MCF 10A (cell line): ENCODE measurements around the gene RABL6. TPM values are rescaled to one million over a fixed set of nuclear protein-coding genes. Genes with fewer than 3 reads are reported as not detected.

ENCODE experiments used
- BruUV-seq: library from RNA; stranded (reverse); fragments of 400-500 nt; replicated peaks from 2 replicates; lab custom pipeline; 2021; lab: Mats Ljungman, UMichigan
- CTCF ChIA-PET: fragments of 300-600 bp; sonication (Branson Sonifier 250); formaldehyde crosslinking; extraction: SDS; loops from one replicate; lab custom pipeline; 2021; ENCODE audit warnings: antibody characterized with exemption, inconsistent platforms; lab: Yijun Ruan, JAX
- POLR2A ChIA-PET: fragments of 300-600, 350-650 bp; sonication (Branson Sonifier 250); formaldehyde crosslinking; extraction: SDS; loops from one replicate; lab custom pipeline; 2020; ENCODE audit warnings: antibody characterized with exemption, inconsistent platforms; lab: Yijun Ruan, JAX
- DNase-seq: peaks from one replicate; pipeline ENCODE4 v3.0.0-alpha.2; 2018; ENCODE audit not compliant: unreplicated experiment
- H3K27ac Mint-ChIP-seq: one replicate; pipeline ENCODE4 v1.8.0; 2022; ENCODE audit warnings: mild to moderate bottlenecking, low read depth, mixed read lengths; ENCODE audit not compliant: unreplicated experiment
- H3K27me3 Mint-ChIP-seq: one replicate; pipeline ENCODE4 v1.8.0; 2022; ENCODE audit warnings: mixed read lengths; ENCODE audit not compliant: insufficient read depth, unreplicated experiment
- H3K36me3 Mint-ChIP-seq: one replicate; pipeline ENCODE4 v1.8.0; 2022; ENCODE audit warnings: mild to moderate bottlenecking, moderate library complexity, mixed read lengths; ENCODE audit not compliant: insufficient read depth, unreplicated experiment
- H3K4me1 Mint-ChIP-seq: one replicate; pipeline ENCODE4 v1.8.0; 2022; ENCODE audit warnings: mixed read lengths; ENCODE audit not compliant: insufficient read depth, unreplicated experiment
- H3K4me3 Mint-ChIP-seq: one replicate; pipeline ENCODE4 v1.8.0; 2022; ENCODE audit warnings: mild to moderate bottlenecking, moderate library complexity, mixed read lengths; ENCODE audit not compliant: unreplicated experiment
- H3K9me3 Mint-ChIP-seq: one replicate; pipeline ENCODE4 v1.8.0; 2022; ENCODE audit warnings: mixed read lengths; ENCODE audit not compliant: unreplicated experiment
- CTCF ChIP-seq: fragments of 200-600 bp; IDR thresholded peaks from one replicate; pipeline ENCODE4 v1.8.0; 2022; ENCODE audit warnings: antibody characterized with exemption, mild to moderate bottlenecking; ENCODE audit not compliant: unreplicated experiment
- intact Hi-C: fragments of 100-400 bp; cut with micrococcal nuclease; formaldehyde crosslinking; loops from 2 replicates; pipeline ENCODE4 v1.14.1; 2022
- total RNA-seq: library from RNA; stranded (reverse); gene quantifications from 2 replicates; pipeline ENCODE4 v1.2.3, GENCODE V29; 2022

RABL6 gene
- total RNA-seq, 1 experiment from 2014 or later, result 77.8 TPM

GRCh38 chr9:136798708-136799078 lies 9.1 kb upstream of the RABL6 start:
- intact Hi-C loops, result no loop called here
- ChIA-PET CTCF (interaction anchor here (1.2 kb wide), 2 partner anchors 15 to 43 kb away, joined by 3 to 5 read pairs; no protein-coding TSS in a partner anchor), POLR2A (interaction anchor here (1.0 to 1.8 kb wide), 2 partner anchors 8 to 11 kb away, joined by 4 read pairs; no protein-coding TSS in a partner anchor)
- no TSS peak for BruUV-seq
- no peak for DNase-seq
- TF ChIP-seq CTCF, result no peak
- Mint-ChIP-seq H3K27me3 (no peaks in the 10 kb centered on the region), H3K27ac (no peak overlapping the region), H3K36me3 (peaks cover 16% of the 10 kb centered on the region), H3K9me3 (no peaks in the 10 kb centered on the region), H3K4me1 (peaks cover 14% of the 10 kb centered on the region), H3K4me3 (no peak overlapping the region)

GRCh38 chr9:136799079-136799853 lies 8.5 kb upstream of the RABL6 start:
- ChIA-PET CTCF (interaction anchor here (1.2 kb wide), 2 partner anchors 15 to 42 kb away, joined by 3 to 5 read pairs; no protein-coding TSS in a partner anchor), POLR2A (interaction anchor here (0.7 to 1.8 kb wide), 5 partner anchors 8 to 1180 kb away, joined by 3 to 8 read pairs (median 4); partner anchors contain the start of gene TMEM141)
- no peak overlapping the region for H3K27ac Mint-ChIP-seq
- H3K4me1 Mint-ChIP-seq, result peaks cover 14% of the 10 kb centered on the region
- no peak overlapping the region for H3K4me3 Mint-ChIP-seq
- H3K9me3 Mint-ChIP-seq, result no peaks in the 10 kb centered on the region
- intact Hi-C loops, result no loop called here
- BruUV-seq, result no TSS peak
- no peak for TF ChIP-seq CTCF
- peaks cover 13% of the 10 kb centered on the region for H3K36me3 Mint-ChIP-seq
- H3K27me3 Mint-ChIP-seq, result no peaks in the 10 kb centered on the region
- no peak for DNase-seq

- POLR2A ChIA-PET, result interaction anchor here (0.7 to 1.8 kb wide), 8 partner anchors 9 to 1181 kb away, joined by 3 to 8 read pairs (median 4); partner anchors contain the start of gene TMEM141
Measured at GRCh38 chr9:136799854-136800657, 7.7 kb upstream of the RABL6 start.

More at GRCh38 chr9:136799854-136800657, 7.7 kb upstream of the RABL6 start:
- no peak for TF ChIP-seq CTCF
- Mint-ChIP-seq H3K4me3 (peak overlapping the region; percentile 68), H3K27ac (no peak overlapping the region), H3K4me1 (peaks cover 14% of the 10 kb centered on the region), H3K9me3 (no peaks in the 10 kb centered on the region), H3K27me3 (no peaks in the 10 kb centered on the region), H3K36me3 (peaks cover 7% of the 10 kb centered on the region)
- no TSS peak for BruUV-seq
- DNase-seq, result peak; percentile 85
- CTCF ChIA-PET, result interaction anchor here (0.6 to 1.0 kb wide), 3 partner anchors 201 to 246 kb away, joined by 3 to 4 read pairs (median 3); no protein-coding TSS in a partner anchor
- intact Hi-C loops, result no loop called here
